ENCODE results near the gene RPL38.

RPL38 gene

DNA sequence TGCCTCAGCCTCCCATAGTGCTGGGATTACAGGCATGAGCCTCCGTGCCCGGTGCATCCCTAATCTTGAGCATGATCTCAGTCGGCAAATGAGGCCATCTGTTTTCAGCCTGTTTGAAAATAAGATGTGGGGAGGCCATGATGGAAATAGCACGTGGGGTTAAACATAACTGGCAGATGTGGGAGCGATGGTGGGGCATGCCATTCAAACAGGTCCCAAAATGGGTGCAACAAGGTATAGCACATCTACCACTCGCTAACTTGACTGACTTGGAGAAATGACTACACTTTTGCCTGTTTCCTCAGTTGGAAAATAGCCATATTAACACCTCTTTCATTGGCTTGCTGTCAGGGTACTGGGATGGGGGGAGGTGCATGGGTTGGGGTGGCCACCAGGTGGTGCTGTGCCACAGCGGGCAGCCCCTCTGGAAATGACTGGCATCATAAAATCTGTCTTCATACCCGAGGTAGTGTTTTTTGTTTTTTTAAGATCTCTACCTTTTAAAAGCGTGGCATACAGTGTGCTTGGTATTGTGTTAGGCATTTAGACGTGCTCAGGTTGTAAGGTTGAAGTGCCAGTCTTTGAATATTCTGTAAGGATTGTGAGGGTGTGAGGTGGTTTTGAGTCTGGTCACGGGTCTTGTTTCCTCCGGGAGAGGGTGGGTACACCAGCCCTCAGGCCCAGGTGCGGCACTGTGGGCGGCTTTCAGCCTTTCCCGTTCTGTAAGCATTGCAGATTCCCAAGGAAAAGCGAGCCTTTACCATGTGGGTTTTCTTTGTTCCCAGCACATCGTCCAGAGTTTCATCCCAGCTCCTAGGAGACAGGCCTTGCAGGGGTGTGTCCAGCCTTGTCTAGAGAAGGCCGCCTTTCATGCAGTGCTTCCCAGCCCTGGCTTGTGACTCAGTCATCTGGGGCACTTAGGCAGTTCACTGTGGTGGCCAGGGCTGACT is 7.0 kb downstream of the RPL38 start:
- DNase-seq (ENCODE audit: low spot score) = peak; percentile 52

DNA sequence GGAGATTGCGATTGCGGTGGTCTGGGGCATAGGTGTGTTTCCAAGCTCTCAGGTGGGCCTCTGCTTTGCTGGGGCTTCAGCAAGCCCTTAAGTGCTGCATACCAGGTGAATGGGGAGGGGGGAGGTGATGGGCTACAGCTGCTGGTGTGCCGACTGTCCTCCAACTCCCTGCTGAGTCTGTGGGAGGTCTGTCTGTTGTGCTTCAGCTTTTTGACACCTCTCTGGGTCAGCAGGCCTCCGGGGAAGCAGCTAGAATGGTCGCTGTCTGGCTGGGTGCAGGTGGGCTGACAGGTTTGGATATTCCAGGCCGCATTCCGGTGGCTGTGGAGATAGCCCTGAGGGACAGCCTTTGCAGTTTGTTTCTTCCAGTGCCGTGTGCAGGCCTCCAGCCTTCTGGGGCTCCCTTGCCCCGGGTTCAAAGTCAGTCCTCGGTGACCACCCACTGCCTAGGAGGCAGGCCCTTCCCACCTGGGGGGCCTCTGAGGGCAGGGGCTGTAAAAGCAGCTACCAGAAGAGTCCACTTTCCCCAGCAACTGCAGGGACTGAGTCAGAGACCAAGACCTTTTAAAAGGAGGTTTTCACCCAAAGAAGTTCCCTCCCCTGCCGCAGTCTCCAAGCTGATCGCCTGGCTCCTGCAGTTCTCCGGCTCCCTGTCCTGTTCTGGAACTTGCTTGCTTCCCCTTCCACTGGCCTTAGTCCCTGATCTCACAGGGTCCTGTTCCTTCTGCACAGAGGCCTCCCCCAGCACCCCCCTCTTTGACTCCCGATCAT is 7.8 kb downstream of the RPL38 start:
- no peak for DNase-seq (ENCODE audit: low spot score)

- no peak for DNase-seq (ENCODE audit: low spot score)
These were observed 8.4 kb downstream of the RPL38 start for GRCh38 chr17:74211912-74212208.

GRCh38 chr17:74212209-74212912 is 8.9 kb downstream of the RPL38 start:
- DNase-seq (ENCODE audit: low spot score) = no peak

DNA sequence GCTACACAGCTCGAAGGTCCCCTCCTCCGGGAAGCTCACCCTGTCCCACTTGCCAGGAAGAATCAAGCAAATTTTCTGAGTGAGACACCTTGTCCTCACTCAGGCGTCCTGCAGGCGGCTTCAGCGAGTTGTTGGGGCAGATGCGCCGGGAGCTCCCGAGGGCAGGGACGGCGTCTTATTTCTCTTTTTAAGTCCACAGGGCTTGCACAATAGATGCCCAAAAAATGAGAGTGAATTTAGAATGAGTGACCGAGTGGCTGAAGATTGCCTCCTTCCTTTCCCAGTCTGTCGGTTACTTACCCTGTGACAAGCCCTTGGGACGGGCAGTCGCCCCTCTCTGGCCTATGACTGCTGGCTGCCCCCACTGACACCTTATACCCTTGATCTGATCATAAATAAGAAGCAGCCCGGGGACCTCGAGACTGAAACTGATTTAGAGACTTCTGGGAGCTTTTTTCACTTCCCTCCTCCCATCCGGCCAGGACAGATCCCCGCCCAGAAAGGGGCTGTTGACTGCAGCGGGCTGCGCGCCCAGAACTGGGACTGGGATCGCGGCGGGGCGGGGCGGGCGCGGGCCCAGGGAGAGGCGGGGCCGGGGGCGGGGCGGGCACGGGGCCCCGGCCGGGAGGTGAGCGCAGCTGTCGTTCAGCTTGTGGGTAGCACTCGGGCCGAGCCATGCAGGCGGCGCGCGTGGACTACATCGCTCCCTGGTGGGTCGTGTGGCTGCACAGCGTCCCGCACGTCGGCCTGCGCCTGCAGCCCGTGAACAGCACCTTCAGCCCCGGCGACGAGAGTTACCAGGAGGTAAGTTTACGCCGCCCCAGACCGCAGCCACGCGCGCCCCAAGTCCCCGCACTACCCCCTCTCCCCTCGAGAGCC is 9.7 kb downstream of the RPL38 start, which contains the start of gene TTYH2:
TTYH2 (plus strand) TSS at position 659 of the 879 bp plus-strand sequence; CDS start at position 676, 17 bp downstream.
- DNase-seq (ENCODE audit: low spot score) = peak; percentile 69

DNA sequence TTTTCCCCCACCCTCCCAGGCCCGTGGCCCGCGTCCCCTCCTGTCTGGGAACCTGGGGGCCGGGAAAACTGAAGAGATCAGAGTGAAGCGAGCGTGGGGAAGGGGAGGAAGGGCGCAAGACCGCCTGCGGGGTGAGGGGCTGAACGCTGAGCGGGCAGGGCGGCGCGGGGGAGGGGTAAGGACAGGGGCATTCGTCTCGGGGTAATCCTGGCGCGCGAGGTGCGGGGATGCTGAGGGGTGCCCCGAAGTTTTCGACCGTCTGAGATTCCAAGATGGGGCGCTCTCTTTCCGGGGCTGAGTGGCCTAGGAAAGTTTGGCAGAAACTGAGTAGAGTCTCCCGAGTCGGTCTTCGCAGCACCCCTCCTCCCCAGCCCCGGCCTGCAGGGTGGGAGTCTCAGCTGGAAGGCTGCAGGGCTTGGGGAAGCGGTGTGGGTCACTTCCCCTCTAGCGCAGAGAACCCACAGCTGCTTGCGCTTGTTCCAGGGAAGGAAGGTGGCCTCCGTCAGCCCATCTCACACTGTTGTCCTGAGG is 10.4 kb downstream of the RPL38 start:
- no peak for DNase-seq (ENCODE audit: low spot score)

GRCh38 chr17:74214484-74215341 is 11.2 kb downstream of the RPL38 start:
- no peak for DNase-seq (ENCODE audit: low spot score)

DNA sequence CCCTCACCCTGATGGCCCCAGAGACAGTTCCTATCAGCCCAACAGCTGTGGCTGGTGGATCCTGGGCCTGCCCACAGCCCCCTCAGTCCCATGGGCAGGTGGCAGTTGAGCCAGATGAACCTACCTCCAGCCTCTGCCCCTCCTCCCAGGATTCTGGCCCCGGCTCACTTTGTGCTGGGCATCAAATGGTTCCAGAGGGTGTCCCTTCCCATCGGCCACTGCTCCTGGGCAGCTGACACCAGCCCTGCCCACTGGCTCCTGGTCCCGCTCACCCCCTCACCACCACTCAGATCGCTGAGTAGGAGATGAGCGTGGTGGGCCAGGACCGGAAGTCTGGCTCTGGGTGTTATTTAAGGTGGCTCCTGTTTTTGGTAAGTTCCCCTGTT is 11.9 kb downstream of the RPL38 start:
- no peak for DNase-seq (ENCODE audit: low spot score)

GRCh38 chr17:74216505-74216904 is 13.0 kb downstream of the RPL38 start:
- DNase-seq (ENCODE audit: low spot score) = no peak

GRCh38 chr17:74217037-74217730 is 13.7 kb downstream of the RPL38 start:
- DNase-seq (ENCODE audit: low spot score) = peak; percentile 27

GRCh38 chr17:74217888-74218287 is 14.4 kb downstream of the RPL38 start:
- no peak for DNase-seq (ENCODE audit: low spot score)

DNA sequence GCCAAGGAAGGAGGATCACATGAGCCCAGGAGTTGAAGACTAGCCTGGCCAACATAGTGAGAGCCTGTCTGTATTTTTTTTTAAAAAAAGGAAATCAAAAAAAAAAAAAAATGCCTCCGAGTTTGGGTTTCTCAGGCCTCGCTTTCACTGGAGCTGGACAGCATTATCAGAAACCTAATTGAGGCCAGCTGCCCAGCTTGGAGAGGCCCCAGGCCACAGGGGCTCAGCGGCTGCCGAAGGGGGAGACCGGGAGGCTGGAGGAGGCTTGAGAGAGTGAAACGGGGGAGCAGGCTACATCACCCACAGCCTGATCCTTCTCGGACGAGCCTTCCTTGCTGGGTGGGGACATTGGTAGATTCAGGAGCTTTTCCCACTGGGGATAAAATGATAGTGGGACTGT is 15.0 kb downstream of the RPL38 start:
- no peak for DNase-seq (ENCODE audit: low spot score)

DNA sequence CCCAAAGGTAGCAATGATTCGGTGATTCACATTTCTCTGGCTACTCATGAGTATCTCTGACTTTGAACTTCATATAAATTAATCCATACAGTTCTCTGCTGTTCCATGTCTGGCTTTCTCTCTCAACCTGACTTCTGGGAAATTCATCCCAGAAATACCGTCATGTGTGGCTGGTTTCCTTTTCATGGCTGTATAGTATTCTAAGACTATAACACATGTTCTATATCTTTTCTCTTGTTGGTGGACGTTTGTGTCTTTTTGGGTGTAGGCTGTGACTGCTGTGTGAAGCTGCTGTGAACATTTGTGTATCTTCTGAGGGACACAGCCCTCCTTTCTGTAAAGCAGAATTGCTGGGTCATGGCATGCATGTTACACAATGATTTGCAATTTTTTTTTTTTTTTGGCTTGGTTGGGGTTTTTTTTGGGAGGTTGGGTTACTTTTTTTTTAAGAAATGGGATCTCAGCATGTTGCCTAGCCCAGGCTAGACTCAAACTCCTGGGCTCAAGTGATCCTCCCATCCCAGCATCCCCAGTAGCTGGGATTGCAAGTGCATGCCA is 16.2 kb downstream of the RPL38 start:
- DNase-seq (ENCODE audit: low spot score) = no peak

GRCh38 chr17:74220219-74220618 is 16.7 kb downstream of the RPL38 start:
- no peak for DNase-seq (ENCODE audit: low spot score)

GRCh38 chr17:74220946-74221818 is 17.7 kb downstream of the RPL38 start:
- DNase-seq (ENCODE audit: low spot score) = no peak

DNA sequence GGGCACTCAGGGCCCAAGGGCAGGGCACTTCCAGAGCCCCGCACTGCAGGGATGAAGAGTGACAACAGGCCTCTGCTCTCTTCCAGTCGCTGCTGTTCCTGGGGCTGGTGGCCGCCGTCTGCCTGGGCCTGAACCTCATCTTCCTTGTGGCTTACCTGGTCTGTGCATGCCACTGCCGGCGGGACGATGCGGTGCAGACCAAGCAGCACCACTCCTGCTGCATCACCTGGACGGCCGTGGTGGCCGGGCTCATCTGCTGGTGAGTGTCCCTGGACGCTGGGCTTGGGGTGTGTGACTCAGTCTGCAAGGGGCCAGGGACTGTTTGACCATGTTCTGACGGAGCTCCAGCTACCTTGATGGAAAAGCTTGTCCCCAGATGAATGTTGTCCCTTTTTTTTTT is 18.9 kb downstream of the RPL38 start:
- DNase-seq (ENCODE audit: low spot score) = no peak

GRCh38 chr17:74223901-74224300 is 20.4 kb downstream of the RPL38 start:
- DNase-seq (ENCODE audit: low spot score) = no peak

GRCh38 chr17:74224959-74225725 is 21.7 kb downstream of the RPL38 start:
- no peak for DNase-seq (ENCODE audit: low spot score)

Data from kidney capillary endothelial cell (primary cell).